Smooth muscle cell (in vitro differentiated cells): ENCODE data around the gene WSCD2. TPM values are rescaled to one million over a fixed set of nuclear protein-coding genes. Genes with fewer than 3 reads are reported as not detected.

Experiments used
- DNase-seq: peaks from one replicate; lab custom pipeline; 2025; ENCODE audit not compliant: unreplicated experiment; lab: John Stamatoyannopoulos, UW
- H2AFZ ChIP-seq: fragments of 200-600 bp; sonication (generic); 2 replicates; pipeline ENCODE4 v1.6.0; 2016; ENCODE audit warnings: antibody characterized with exemption, low read depth, mild to moderate bottlenecking
- H3F3A ChIP-seq: fragments of 200-600 bp; sonication (generic); 2 replicates; pipeline ENCODE4 v1.6.0; 2017; ENCODE audit warnings: antibody characterized with exemption, low read depth
- H3K27ac ChIP-seq: fragments of 200-600 bp; sonication (generic); 2 replicates; pipeline ENCODE4 v1.5.1; 2016; ENCODE audit warnings: low read depth, mild to moderate bottlenecking
- H3K27me3 ChIP-seq: fragments of 200-600 bp; sonication (generic); 2 replicates; pipeline ENCODE4 v1.6.1; 2016; ENCODE audit warnings: low read depth, mild to moderate bottlenecking
- H3K36me3 ChIP-seq: fragments of 200-600 bp; sonication (generic); 2 replicates; pipeline ENCODE4 v1.5.1; 2016; ENCODE audit warnings: low read depth
- H3K4me1 ChIP-seq: fragments of 200-600 bp; sonication (generic); 2 replicates; pipeline ENCODE4 v1.5.1; 2016; ENCODE audit warnings: low read depth
- H3K4me2 ChIP-seq: fragments of 200-600 bp; sonication (generic); 2 replicates; pipeline ENCODE4 v1.6.0; 2016; ENCODE audit warnings: mild to moderate bottlenecking
- H3K4me3 ChIP-seq: fragments of 200-600 bp; sonication (generic); 2 replicates; pipeline ENCODE4 v1.5.1; 2016; ENCODE audit warnings: mild to moderate bottlenecking
- H3K79me2 ChIP-seq: fragments of 200-600 bp; sonication (generic); 2 replicates; pipeline ENCODE4 v1.6.0; 2016; ENCODE audit warnings: low read depth, mild to moderate bottlenecking
- H3K9ac ChIP-seq: fragments of 200-600 bp; sonication (generic); 2 replicates; pipeline ENCODE4 v1.6.0; 2016; ENCODE audit warnings: low read depth
- H3K9me3 ChIP-seq: fragments of 200-600 bp; sonication (generic); replicated peaks from 2 replicates; pipeline ENCODE4 v1.5.1; 2016; ENCODE audit warnings: low read depth
- H4K20me1 ChIP-seq: fragments of 200-600 bp; sonication (generic); 2 replicates; pipeline ENCODE4 v1.6.0; 2016; ENCODE audit warnings: low read depth
- WGBS: methylation state at CpG from one replicate; pipeline ENCODE4 v1.1.7; 2016; ENCODE audit warnings: low lambda C conversion rate; 5-methylcytosine and 5-hydroxymethylcytosine counted together
- polyA plus RNA-seq: library from polyadenylated mRNA; unstranded; fragments of >200 nt; fragmentation: Nextera tagmentation; extraction: Ambion mirVana; gene quantifications from 2 replicates; pipeline ENCODE4 v1.2.1, GENCODE V29; 2016
- total RNA-seq: library from RNA; depleted of rRNA; stranded (reverse); fragments of >200 nt; gene quantifications from 2 replicates; pipeline ENCODE4 v1.2.3, GENCODE V29; 2014
- TF ChIP-seq, protein P1 (sequence below): fragments of 200-600 bp; sonication (generic); IDR thresholded peaks from 2 replicates; pipeline ENCODE4 v1.5.1; 2017; ENCODE audit warnings: borderline replicate concordance, mild to moderate bottlenecking, antibody characterized with exemption; ENCODE audit not compliant: insufficient read depth, poor library complexity, severe bottlenecking

The WSCD2 gene
- total and polyA plus RNA-seq, 2 experiments from 2014 or later = 0.13 TPM

DNA sequence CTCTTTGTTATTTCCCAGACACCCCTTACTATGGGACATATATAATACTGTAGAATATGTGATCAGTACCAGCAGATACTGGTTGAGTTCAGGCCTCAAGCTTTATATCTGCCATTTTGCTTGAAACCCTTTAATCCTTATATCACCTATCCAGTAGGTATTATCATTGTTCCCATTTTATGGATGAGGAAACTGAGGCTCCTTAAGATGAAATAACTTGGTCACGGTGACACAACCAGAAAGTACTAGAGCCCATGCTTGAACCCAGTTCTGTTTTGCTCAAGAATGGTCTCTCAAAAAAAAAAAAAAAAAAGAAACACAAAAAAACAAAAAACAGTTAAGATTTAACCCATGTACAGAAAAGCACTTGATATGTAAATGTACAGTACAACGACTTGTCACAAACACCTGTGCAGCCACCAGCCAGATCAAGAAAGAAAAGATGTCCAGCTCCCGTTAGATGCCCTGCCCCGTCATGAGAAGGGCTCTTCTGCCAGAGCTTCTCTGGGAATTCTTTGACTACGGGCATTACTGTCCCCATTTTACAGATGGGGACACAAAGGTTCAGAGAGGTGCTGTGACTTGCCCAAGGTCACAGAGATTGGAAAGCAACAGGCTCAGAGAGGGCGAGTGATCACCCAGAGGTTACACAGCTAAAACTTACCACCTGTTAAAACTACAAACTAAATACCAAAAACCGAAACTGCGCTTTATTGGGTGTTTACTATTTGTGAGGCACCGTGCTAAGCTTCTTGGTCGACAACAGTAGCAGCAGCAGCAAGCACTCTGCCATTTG is 669 bp upstream of the WSCD2 start:
- Histone ChIP-seq H3K36me3 (no peaks in the 10 kb centered on the region), H3K4me2 (peak overlapping the region; percentile 93), H2AFZ (no peak overlapping the region), H4K20me1 (no peaks in the 10 kb centered on the region), H3K27me3 (peaks cover 43% of the 10 kb centered on the region), H3K27ac (no peak overlapping the region), H3K4me1 (no peaks in the 10 kb centered on the region), H3K4me3 (peak overlapping the region; percentile 53), H3K9ac (no peak overlapping the region), H3F3A (no peaks in the 10 kb centered on the region), H3K9me3 (no peaks in the 10 kb centered on the region), H3K79me2 (no peaks in the 10 kb centered on the region)
- TF ChIP-seq, protein P1, sequence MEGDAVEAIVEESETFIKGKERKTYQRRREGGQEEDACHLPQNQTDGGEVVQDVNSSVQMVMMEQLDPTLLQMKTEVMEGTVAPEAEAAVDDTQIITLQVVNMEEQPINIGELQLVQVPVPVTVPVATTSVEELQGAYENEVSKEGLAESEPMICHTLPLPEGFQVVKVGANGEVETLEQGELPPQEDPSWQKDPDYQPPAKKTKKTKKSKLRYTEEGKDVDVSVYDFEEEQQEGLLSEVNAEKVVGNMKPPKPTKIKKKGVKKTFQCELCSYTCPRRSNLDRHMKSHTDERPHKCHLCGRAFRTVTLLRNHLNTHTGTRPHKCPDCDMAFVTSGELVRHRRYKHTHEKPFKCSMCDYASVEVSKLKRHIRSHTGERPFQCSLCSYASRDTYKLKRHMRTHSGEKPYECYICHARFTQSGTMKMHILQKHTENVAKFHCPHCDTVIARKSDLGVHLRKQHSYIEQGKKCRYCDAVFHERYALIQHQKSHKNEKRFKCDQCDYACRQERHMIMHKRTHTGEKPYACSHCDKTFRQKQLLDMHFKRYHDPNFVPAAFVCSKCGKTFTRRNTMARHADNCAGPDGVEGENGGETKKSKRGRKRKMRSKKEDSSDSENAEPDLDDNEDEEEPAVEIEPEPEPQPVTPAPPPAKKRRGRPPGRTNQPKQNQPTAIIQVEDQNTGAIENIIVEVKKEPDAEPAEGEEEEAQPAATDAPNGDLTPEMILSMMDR = no peak
- no peak for DNase-seq
- WGBS = 85% methylated on average over 10 of the region's 10 CpGs

DNA sequence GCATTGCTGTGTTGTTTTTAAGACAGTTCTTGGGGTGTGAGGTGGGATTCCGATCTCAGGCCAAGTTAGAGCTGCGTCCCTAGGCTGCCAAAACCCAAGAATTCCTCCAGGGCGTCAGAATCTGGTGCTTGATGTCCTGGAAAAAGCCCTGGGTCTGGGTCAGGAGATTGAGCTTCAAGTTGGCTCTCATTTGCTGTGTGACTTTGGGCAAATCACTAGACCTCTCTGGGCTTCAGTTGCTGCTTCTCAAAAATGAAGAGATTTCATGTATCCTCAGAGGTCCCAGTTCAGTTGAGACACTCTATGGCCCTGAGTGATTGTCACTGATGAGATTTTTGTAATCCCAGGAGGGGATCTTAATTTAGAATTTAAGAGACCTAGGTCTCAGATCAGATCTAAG is 1.9 kb downstream of the WSCD2 start:
- peaks cover 43% of the 10 kb centered on the region for H3K27me3 ChIP-seq
- H2AFZ ChIP-seq = no peak overlapping the region
- no peak for DNase-seq
- WGBS = 90% methylated on average over 3 of the region's 3 CpGs
- no peak overlapping the region for H3K27ac ChIP-seq
- H3K79me2 ChIP-seq = no peaks in the 10 kb centered on the region
- no peaks in the 10 kb centered on the region for H3K9me3 ChIP-seq
- no peaks in the 10 kb centered on the region for H3F3A ChIP-seq
- no peak overlapping the region for H3K4me2 ChIP-seq
- TF ChIP-seq, protein P1 = no peak
- no peaks in the 10 kb centered on the region for H3K4me1 ChIP-seq
- H4K20me1 ChIP-seq = no peaks in the 10 kb centered on the region
- no peak overlapping the region for H3K9ac ChIP-seq
- H3K4me3 ChIP-seq = no peak overlapping the region
- no peaks in the 10 kb centered on the region for H3K36me3 ChIP-seq

DNA sequence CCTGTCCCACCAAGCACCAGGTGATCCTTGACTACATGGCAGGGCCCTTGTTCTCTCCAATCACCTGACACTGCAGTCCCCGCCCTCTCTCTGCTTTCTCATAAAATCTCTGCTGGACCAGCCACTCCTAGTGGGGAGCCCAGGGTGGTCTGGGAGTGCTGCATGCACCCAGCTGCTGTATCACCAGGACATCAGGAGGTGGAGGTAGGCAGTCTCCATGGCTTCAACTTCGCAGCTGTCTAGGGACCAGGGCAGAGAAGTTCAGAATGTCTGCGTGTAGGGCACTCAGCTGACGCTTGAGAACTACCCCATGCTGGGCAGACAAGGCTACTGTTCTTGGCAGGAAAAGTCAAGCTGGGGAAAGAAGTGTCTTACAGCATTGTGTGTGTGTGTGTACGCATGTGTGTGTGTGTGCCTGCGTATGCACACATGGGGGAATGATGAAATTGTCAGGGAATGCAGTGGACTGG is 2.6 kb downstream of the WSCD2 start:
- H3K27me3 ChIP-seq = peaks cover 43% of the 10 kb centered on the region
- H3K4me1 ChIP-seq = no peaks in the 10 kb centered on the region
- TF ChIP-seq, protein P1 = no peak
- H4K20me1 ChIP-seq = no peaks in the 10 kb centered on the region
- 72% methylated on average over 6 of the region's 6 CpGs for WGBS
- no peaks in the 10 kb centered on the region for H3K79me2 ChIP-seq
- DNase-seq = no peak
- H3K4me3 ChIP-seq = no peak overlapping the region
- H3K27ac ChIP-seq = no peak overlapping the region
- no peak overlapping the region for H3K9ac ChIP-seq
- H3K36me3 ChIP-seq = no peaks in the 10 kb centered on the region
- no peaks in the 10 kb centered on the region for H3F3A ChIP-seq
- no peaks in the 10 kb centered on the region for H3K9me3 ChIP-seq
- H2AFZ ChIP-seq = no peak overlapping the region
- H3K4me2 ChIP-seq = no peak overlapping the region

DNA sequence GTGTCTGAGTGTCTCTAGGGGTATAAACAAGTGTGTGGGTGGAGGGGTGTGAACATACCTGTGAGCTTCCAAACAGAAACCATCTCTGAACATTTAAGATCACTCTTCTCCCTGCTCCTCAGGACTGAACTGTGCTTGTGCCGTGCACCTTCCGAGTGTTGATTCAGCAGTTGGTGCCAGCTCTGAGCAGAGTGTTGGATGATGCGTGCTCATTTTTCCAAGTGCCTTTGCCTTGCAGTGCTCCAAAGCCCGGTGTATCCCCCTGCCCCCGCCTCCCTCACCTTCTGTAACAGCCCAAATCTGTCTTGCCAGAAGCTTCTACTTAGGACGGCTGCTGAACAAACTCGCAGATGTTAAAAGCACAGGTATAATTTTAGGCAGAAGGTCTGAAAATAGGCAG is 4.4 kb downstream of the WSCD2 start:
- H2AFZ ChIP-seq = no peak overlapping the region
- DNase-seq = no peak
- H3K9me3 ChIP-seq = no peaks in the 10 kb centered on the region
- no peak overlapping the region for H3K27ac ChIP-seq
- H3K4me2 ChIP-seq = no peak overlapping the region
- no peaks in the 10 kb centered on the region for H4K20me1 ChIP-seq
- H3K9ac ChIP-seq = no peak overlapping the region
- TF ChIP-seq, protein P1 = no peak
- H3F3A ChIP-seq = no peaks in the 10 kb centered on the region
- no peak overlapping the region for H3K4me3 ChIP-seq
- WGBS = 80% methylated on average over 7 of the region's 7 CpGs
- no peaks in the 10 kb centered on the region for H3K4me1 ChIP-seq
- peaks cover 39% of the 10 kb centered on the region for H3K27me3 ChIP-seq
- H3K36me3 ChIP-seq = no peaks in the 10 kb centered on the region
- no peaks in the 10 kb centered on the region for H3K79me2 ChIP-seq
